SK-N-SH treated with all-trans-retinoic acid at 6 μM for 48 hours (cell line): ENCODE data around the gene LRRFIP1.
A peak's percentile ranks its signal among the peaks of the same experiment; 100 is the strongest.

Experiments used
- ATAC-seq: fragments of 200-7000 bp; cut with Tn5 transposase; 3 replicates; pipeline ENCODE4 v1.9.1; 2020; ENCODE audit warnings: mild to moderate bottlenecking, moderate library complexity
- ARNTL ChIP-seq: fragments of 450-650 bp; formaldehyde crosslinking; IDR thresholded peaks from 2 replicates; pipeline ENCODE4 v1.5.0; 2020; ENCODE audit warnings: low read depth, mild to moderate bottlenecking, moderate library complexity, borderline replicate concordance
- BACH2 ChIP-seq: fragments of 250-450 bp; sonication (Bioruptor Pico); IDR thresholded peaks from 2 replicates; pipeline ENCODE4 v1.9.0; 2021; ENCODE audit warnings: mild to moderate bottlenecking, borderline replicate concordance
- CREB5 ChIP-seq: fragments of 250-450 bp; sonication (Bioruptor Pico); IDR thresholded peaks from 2 replicates; pipeline ENCODE4 v1.5.1; 2020; ENCODE audit warnings: low read depth, mild to moderate bottlenecking, moderate library complexity
- CSDC2 ChIP-seq: fragments of 250-450 bp; sonication (Bioruptor Pico); IDR thresholded peaks from 2 replicates; pipeline ENCODE4 v1.5.0; 2020; ENCODE audit warnings: mild to moderate bottlenecking, moderate library complexity
- CSRNP3 ChIP-seq: fragments of 250-450 bp; sonication (Bioruptor Pico); IDR thresholded peaks from 2 replicates; pipeline ENCODE4 v1.5.1; 2021; ENCODE audit warnings: mild to moderate bottlenecking, moderate library complexity
- ISL1 ChIP-seq: fragments of 250-450 bp; sonication (Bioruptor Pico); IDR thresholded peaks from 2 replicates; pipeline ENCODE4 v2.1.2; 2022; ENCODE audit warnings: mild to moderate bottlenecking, moderate library complexity
- PATZ1 ChIP-seq: fragments of 250-450 bp; sonication (Bioruptor Pico); IDR thresholded peaks from 2 replicates; pipeline ENCODE4 v1.8.0; 2020; ENCODE audit warnings: mild to moderate bottlenecking, moderate library complexity, borderline replicate concordance
- PPARA ChIP-seq: fragments of 250-450 bp; sonication (Bioruptor Pico); IDR thresholded peaks from 2 replicates; pipeline ENCODE4 v1.5.0; 2020; ENCODE audit warnings: mild to moderate bottlenecking, borderline replicate concordance
- RARB ChIP-seq: fragments of 250-450 bp; sonication (Bioruptor Pico); IDR thresholded peaks from 2 replicates; pipeline ENCODE4 v1.8.0; 2021; ENCODE audit warnings: mild to moderate bottlenecking, moderate library complexity
- SNAI2 ChIP-seq: fragments of 250-450 bp; sonication (Bioruptor Pico); IDR thresholded peaks from 2 replicates; pipeline ENCODE4 v1.5.0; 2020; ENCODE audit warnings: mild to moderate bottlenecking, moderate library complexity
- TOX ChIP-seq: fragments of 250-450 bp; sonication (Bioruptor Pico); IDR thresholded peaks from 2 replicates; pipeline ENCODE4 v1.8.0; 2021; ENCODE audit warnings: mild to moderate bottlenecking, moderate library complexity, borderline replicate concordance
- ZFP30 ChIP-seq: fragments of 450-650 bp; formaldehyde crosslinking; IDR thresholded peaks from 2 replicates; pipeline ENCODE4 v1.5.0; 2022; ENCODE audit warnings: mild to moderate bottlenecking, moderate library complexity
- ZNF565 ChIP-seq: fragments of 450-650 bp; formaldehyde crosslinking; conservative IDR thresholded peaks from 2 replicates; pipeline ENCODE4 v1.5.0; 2020; ENCODE audit warnings: low read depth, mild to moderate bottlenecking, moderate library complexity
- ZNF8 ChIP-seq: fragments of 450-650 bp; formaldehyde crosslinking; IDR thresholded peaks from 2 replicates; pipeline ENCODE4 v1.5.0; 2020; ENCODE audit warnings: mild to moderate bottlenecking, moderate library complexity
- TF ChIP-seq, protein P1 (sequence below): fragments of 250-450 bp; sonication (Bioruptor Pico); IDR thresholded peaks from 2 replicates; pipeline ENCODE4 v1.5.0; 2020; ENCODE audit warnings: mild to moderate bottlenecking, moderate library complexity

The LRRFIP1 gene

DNA sequence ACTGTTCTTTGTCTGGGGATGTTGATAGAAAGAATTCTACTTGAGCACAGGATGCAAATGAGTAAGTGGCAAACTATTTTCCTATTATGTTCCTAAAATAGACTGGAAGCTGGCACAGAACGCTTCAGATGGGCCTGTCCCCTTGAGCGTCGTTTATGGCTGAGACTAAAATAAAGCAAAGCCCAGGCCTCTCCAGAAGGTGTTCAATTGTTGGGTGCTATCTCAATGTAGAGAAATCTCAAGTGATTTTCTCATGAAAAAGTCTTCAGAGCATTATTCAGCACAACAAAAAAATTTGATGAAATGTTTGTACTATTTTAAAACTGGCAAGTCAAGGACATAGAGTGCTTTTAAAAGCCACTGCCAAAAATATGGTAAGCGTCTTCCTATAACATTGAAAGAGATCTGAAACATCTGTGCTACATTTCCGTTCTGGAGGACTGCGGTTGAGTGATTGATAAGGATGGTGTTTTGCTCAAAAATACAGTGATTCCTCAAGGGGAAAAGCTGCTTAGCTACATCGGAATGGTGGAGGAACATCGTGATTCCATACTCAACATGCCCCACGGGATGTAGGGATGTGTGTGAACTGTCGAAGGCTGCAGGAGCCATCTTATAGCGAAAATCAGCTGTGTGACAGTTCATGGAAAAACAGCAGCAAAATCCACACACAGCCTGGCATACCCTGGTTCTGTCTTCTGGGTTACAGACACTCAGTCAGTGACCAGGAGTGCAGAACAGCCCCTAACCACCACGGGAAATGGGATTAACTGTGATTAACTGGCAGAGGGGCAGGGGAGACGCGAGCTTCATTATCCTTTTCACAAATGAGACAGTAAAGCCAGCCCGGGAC, 10.4 kb upstream of the LRRFIP1 start:
- no peak for TF ChIP-seq ZNF565
- peak; percentile 55 for TF ChIP-seq ISL1 (CRISPR knock-in tag)
- peak; percentile 85 for ATAC-seq

DNA sequence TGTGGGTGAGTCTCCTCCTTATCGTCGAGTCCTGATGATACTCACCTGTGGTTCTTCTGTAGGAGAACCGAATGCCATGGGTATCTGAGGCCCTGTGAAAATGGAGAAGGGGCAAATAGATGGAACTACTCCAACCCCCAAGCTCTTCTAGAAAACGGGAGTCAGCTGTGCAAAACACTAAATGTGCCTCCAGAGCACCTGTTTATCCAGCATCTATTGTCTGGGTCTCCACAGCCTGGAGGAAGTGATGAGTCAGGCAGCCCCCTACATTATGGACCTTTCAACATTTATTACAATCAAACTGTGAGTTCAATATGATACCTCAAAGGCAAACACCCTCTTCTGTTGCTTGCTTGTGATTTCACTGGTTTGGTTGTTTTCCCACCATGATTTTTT, 9.8 kb upstream of the LRRFIP1 start:
- no peak for ATAC-seq
- TF ChIP-seq SNAI2 (CRISPR knock-in tag) (no peak), ZNF565 (no peak), PPARA (CRISPR knock-in tag) (no peak), RARB (CRISPR knock-in tag) (no peak), TOX (CRISPR knock-in tag) (no peak), PATZ1 (no peak), ZFP30 (CRISPR knock-in tag) (no peak), ARNTL (CRISPR knock-in tag) (no peak), CREB5 (CRISPR knock-in tag) (no peak)
- TF ChIP-seq, protein P1, sequence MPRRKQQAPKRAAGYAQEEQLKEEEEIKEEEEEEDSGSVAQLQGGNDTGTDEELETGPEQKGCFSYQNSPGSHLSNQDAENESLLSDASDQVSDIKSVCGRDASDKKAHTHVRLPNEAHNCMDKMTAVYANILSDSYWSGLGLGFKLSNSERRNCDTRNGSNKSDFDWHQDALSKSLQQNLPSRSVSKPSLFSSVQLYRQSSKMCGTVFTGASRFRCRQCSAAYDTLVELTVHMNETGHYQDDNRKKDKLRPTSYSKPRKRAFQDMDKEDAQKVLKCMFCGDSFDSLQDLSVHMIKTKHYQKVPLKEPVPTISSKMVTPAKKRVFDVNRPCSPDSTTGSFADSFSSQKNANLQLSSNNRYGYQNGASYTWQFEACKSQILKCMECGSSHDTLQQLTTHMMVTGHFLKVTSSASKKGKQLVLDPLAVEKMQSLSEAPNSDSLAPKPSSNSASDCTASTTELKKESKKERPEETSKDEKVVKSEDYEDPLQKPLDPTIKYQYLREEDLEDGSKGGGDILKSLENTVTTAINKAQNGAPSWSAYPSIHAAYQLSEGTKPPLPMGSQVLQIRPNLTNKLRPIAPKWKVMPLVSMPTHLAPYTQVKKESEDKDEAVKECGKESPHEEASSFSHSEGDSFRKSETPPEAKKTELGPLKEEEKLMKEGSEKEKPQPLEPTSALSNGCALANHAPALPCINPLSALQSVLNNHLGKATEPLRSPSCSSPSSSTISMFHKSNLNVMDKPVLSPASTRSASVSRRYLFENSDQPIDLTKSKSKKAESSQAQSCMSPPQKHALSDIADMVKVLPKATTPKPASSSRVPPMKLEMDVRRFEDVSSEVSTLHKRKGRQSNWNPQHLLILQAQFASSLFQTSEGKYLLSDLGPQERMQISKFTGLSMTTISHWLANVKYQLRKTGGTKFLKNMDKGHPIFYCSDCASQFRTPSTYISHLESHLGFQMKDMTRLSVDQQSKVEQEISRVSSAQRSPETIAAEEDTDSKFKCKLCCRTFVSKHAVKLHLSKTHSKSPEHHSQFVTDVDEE (CRISPR knock-in tag), result no peak

GRCh38 chr2:237618449-237618848, 8.9 kb upstream of the LRRFIP1 start:
- TF ChIP-seq BACH2 (CRISPR knock-in tag), result no peak
- TF ChIP-seq, protein P1 (CRISPR knock-in tag), result no peak
- TF ChIP-seq ZNF8, result no peak
- TF ChIP-seq CSDC2 (CRISPR knock-in tag), result no peak
- no peak for TF ChIP-seq CSRNP3 (CRISPR knock-in tag)
- TF ChIP-seq ARNTL (CRISPR knock-in tag), result no peak
- no peak for TF ChIP-seq RARB (CRISPR knock-in tag)
- TF ChIP-seq PPARA (CRISPR knock-in tag), result no peak
- TF ChIP-seq ISL1 (CRISPR knock-in tag), result no peak
- no peak for TF ChIP-seq PATZ1
- ATAC-seq, result peak; percentile 7; the same call in 1 of the 3 replicates
